GM21576 (cell line): ENCODE data around the gene RTEL1.

Source experiments
- ATAC-seq: cut with Tn5 transposase; IDR thresholded peaks from one replicate; pipeline ENCODE4 v1.9.1; 2021; ENCODE audit warnings: mild to moderate bottlenecking, moderate library complexity; ENCODE audit not compliant: unreplicated experiment

Gene RTEL1

GRCh38 chr20:63737945-63738686 is 80.0 kb downstream of the RTEL1 start:
- ATAC-seq, result no peak

GRCh38 chr20:63738687-63739129 is 80.6 kb downstream of the RTEL1 start:
- no peak for ATAC-seq

GRCh38 chr20:63739130-63740069 is 81.3 kb downstream of the RTEL1 start, which contains the start of gene SLC2A4RG:
Gene SLC2A4RG (plus strand): TSS chr20:63739776. CDS start chr20:63739913, 137 bp downstream.
- no peak for ATAC-seq

GRCh38 chr20:63740070-63740626 is 82.0 kb downstream of the RTEL1 start:
- ATAC-seq, result no peak

- no peak for ATAC-seq
Measured at GRCh38 chr20:63740627-63741353, 82.7 kb downstream of the RTEL1 start.

- no peak for ATAC-seq
Measured at GRCh38 chr20:63741354-63741675, 83.2 kb downstream of the RTEL1 start.

GRCh38 chr20:63741676-63742380 is 83.7 kb downstream of the RTEL1 start:
- ATAC-seq, result no peak

GRCh38 chr20:63742381-63743024 is 84.4 kb downstream of the RTEL1 start:
- no peak for ATAC-seq

GRCh38 chr20:63743210-63743970 is 85.3 kb downstream of the RTEL1 start:
- no peak for ATAC-seq

- no peak for ATAC-seq
Measured at GRCh38 chr20:63744158-63744557, 86.0 kb downstream of the RTEL1 start.

GRCh38 chr20:63744574-63745423 is 86.7 kb downstream of the RTEL1 start:
- no peak for ATAC-seq

- ATAC-seq, result no peak
Measured at GRCh38 chr20:63745424-63745805, 87.3 kb downstream of the RTEL1 start.
